Hematopoietic multipotent progenitor cell treated with erythropoietin and hydrocortisone succinate and interleukin-3 and kit ligand, for 17 days (in vitro differentiated cells): ENCODE data around the gene PDS5B.
"Not testable (repeated sequence)": the region's sequence is repeated elsewhere in the genome, so short reads cannot be mapped to it uniquely, and the experiment has no call there.

Experiments
- DNase-seq: peaks from one replicate; pipeline ENCODE4 v3.0.0-alpha.2; 2015; ENCODE audit warnings: low spot score

PDS5B gene

DNA sequence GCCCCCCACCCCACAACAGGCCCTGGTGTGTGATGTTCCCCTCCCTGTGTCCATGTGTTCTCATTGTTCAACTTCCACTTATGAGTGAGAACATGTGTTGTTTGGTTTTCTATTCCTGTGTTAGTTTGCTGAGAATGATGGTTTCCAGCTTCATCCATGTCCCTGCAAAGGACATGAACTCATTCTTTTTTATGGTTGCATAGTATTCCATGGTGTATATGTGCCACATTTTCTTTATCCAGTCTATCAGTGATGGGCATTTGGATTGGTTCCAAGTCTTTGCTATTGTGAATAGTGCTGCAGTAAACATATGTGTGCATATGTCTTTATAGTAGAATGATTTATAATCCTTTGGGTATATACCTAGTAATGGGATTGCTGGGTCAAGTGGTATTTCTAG, 142.8 kb downstream of the PDS5B start:
- DNase-seq, result not testable (repeated sequence)

DNA sequence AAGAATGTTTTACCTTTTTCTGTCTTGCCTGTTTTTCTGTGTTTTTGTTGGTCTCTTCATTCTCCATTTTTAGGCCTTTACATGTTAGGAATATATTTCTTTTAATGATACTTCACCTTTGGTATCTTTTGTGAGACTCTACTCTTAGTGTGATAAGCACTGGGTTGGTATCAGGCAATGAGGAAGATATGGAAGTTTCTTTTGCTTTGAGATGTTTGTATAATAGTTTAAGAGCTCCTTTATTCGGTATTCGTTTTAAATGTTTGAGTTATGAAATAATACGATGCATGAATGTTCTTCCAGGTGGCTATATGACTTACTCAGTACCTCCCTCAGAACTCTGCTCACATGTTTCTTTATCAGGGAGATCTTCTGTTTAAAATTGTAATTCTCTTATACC, 144.8 kb downstream of the PDS5B start:
- DNase-seq, result no peak

GRCh38 chr13:32731576-32731975, 145.3 kb downstream of the PDS5B start:
- DNase-seq, result no peak

- DNase-seq, result no peak
Measured at GRCh38 chr13:32733690-32734089, 147.4 kb downstream of the PDS5B start.

DNA sequence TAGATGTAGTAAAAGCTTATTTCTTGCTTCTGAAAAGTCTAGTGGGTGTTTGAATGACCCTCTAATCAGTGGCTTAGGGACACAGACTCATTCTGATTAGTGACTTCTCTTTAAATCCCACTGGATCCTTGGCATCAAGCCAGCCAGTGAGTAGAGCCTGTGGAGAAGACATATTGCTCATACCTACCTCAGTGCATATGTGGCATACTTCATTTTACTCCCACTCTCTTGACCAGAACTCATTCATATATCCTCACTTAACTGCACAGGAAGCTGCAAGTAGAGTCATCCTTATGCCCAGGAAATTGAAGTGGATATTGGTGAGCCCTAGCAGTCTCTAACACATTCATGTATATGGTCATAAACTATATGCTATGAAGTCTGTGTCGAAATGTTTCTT, 148.3 kb downstream of the PDS5B start:
- DNase-seq, result no peak

DNA sequence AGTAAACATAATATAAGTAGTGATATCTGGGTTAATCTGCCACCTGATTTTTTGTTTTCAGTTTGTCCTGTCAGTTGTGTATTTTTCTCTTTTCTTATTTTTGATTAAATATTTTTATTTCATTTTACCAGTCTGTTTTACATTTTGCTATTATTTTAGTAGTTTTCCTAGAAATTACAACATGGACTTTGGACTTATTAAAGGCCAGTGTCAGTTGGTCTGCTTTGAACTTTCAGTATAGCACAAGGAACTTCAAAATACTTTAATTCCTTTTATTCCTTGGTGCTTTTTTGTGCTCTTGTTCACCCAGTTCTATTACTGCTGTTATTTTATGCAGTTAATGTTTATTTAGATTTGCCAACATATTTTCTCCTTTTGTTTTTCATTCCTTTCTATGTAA, 149.6 kb downstream of the PDS5B start:
- no peak for DNase-seq

DNA sequence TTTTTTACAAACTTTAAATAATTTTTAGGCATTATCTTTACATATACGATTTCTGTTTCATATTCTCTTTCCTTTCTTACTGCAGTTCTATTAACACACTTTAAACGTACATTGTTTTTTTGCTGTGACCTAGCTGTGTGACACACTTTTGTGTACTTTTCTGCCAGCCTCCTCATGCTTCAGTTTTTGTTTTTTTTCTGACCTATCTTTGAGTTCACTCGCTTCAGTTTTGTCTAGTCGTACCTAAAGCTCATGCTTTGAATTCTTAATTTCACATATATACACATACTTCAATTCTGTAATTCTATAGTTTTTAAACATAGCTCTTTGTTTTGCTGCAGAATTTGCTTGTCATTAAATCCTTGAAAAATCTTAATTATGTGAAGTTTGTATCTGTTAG, 150.4 kb downstream of the PDS5B start:
- DNase-seq, result no peak

- DNase-seq, result no peak
Measured at GRCh38 chr13:32737111-32737571, 150.9 kb downstream of the PDS5B start.

DNA sequence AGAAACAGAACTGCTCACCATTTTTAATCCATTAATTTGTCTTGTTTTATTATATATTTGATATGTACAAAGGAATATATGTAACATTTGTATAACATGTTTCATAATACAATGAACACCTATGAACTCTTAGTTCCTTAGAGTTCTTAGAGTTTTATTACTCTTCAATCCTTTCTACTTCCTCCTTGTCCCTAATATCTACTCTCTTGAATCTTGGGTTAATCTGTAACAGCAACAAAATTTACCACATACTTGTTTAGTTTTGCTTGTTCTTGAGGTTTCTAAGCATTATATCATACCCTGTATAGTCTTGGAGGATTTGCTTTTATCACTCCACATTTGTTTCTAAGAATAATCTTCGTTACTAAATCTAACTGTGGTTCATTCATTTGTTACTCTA, 151.4 kb downstream of the PDS5B start:
- DNase-seq, result no peak

DNA sequence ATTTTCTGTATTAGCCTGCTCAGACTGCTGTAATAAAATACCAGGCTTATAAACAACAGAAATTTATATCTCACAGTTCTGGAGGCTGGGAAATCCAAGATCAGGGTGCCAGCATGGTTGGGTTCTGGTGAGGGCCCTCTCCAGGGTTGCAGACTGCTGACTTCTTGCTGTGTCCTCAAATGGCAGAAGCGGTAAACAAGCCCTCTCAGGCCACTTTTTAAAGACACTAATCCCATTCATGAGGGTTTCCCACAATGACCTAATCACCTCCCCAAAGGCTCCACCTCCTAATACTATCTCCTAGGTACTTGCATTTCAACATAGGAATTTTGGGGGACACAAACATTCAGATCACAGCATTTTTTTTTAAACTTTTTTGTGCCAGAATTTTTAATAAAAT, 159.3 kb downstream of the PDS5B start:
- no peak for DNase-seq

- DNase-seq, result no peak
Measured at GRCh38 chr13:32746474-32746873, 160.2 kb downstream of the PDS5B start.

DNA sequence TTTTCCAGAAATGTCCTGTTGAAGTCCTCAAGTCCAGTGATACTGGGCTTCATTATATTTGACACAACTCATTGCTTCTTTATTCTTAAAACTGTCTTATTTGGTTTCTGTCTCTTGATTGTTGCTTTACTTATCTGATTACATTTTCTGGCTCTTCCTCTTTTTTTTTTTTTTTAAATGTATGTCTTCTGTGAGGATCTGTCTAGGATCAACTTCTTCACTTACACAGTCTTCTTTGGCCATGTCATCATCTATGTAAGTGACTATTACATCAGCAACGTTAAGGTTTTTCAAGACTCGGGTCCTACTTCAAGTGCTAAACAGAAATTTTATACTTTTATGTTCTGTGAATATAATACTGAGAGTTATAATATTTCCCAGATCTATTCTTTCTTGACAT, 162.1 kb downstream of the PDS5B start:
- DNase-seq, result no peak

DNA sequence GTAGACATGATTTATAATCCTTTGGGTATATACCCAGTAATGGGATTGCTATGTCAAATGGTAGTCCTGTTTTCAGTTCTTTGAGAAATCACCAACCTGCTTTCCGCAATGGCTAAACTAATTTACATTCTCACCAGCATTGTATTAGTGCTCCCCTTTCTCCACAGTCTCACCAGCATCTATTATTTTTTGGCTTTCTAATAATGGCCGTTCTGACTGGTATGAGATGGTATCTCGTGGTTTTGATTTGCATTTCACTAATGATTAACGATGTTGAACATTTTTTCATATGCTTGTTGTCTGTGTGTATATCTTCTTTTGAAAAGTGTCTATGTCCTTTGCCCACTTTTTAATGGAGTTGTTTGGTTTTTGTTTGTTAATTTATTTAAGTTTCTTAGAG, 165.1 kb downstream of the PDS5B start:
- no peak for DNase-seq

GRCh38 chr13:32752311-32752710, 166.1 kb downstream of the PDS5B start:
- no peak for DNase-seq

DNA sequence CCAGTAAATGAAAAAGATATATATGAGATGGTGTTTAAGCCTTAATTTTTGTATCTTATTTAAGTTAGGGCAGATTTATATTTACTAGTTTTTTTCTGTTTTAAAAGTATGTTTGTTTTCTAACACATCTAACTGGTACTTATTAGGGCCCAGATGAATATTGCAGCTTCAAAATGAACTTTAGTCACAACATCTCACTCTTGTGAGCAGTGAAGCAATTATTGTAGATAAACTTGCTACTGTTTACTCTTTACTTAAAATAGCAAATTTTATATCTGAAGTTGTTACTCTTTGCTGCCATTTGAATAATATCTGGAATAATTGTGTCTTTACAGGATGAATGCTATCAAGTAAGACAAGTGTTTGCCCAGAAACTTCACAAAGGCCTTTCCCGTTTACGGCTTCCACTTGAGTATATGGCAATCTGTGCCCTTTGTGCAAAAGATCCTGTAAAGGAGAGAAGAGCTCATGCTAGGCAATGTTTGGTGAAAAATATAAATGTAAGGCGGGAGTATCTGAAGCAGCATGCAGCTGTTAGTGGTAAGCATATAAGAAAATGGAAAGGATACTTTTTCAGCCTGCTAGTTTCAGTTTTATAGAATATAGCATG, 166.8 kb downstream of the PDS5B start:
- no peak for DNase-seq

- DNase-seq, result no peak
Measured at GRCh38 chr13:32754179-32754578, 167.9 kb downstream of the PDS5B start.

DNA sequence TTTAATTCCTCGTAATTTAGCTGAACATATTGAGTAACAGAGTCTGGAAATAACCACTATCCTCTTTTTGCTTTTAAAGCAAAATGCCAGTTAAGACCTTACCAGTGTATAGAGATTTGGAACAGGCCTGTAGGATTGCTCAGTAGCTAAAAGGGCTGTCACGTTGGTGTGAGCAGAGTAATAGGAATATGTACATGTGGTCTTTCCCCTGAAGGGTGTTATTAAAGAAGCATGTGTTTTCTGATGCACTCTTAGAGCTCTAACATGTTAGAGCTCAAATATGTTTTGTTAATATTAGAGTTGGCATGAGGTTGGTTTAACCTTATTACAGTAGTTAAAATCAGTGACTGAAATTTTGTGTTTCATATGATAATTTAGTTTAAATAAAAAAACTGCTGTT, 172.9 kb downstream of the PDS5B start:
- DNase-seq, result no peak

DNA sequence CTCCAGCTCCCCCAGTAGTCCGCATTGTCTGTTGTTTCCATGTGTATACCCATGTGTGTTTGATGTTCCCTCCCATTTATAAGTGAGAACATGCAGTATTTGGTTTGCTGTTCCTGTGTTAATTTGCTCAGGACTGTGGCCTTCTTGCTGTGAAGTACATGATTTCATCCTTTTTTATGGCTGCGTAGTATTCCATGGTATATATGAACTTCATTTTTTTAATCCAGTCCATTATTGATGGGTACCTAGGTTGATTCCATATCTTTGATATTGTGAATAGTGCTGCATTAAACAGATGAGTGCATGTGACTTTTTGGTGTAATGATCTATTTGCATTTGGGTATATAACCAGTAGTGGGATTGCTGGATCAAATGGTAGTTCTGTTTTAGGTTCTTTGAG, 175.2 kb downstream of the PDS5B start:
- no peak for DNase-seq

- DNase-seq, result no peak
Measured at GRCh38 chr13:32779119-32779518, 192.9 kb downstream of the PDS5B start.

- no peak for DNase-seq
Measured at GRCh38 chr13:32781906-32782305, 195.7 kb downstream of the PDS5B start.

- no peak for DNase-seq
Measured at GRCh38 chr13:32783067-32783466, 196.8 kb downstream of the PDS5B start.

DNA sequence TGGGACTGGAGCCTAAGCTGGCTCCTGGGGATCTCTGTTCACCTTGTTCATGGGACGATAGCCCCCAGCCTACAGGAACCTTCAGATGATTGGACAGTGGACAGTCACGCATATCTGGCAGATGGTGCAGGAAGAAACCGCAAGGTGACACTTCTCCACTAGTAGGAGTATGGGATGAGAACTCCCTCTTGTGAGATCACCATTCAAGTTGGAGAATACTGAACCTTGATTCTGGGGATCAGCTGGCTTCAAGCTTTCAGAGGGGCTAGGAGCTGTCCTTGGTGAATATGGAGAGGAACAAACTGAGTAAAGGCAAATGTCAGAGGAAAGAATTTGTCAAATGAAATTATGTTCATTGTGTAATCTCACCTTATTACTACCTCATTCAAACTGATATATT, 204.5 kb downstream of the PDS5B start:
- DNase-seq, result no peak

- DNase-seq, result no peak
Measured at GRCh38 chr13:32791545-32792172, 205.4 kb downstream of the PDS5B start.

GRCh38 chr13:32796754-32797153, 210.5 kb downstream of the PDS5B start:
- DNase-seq, result no peak
